ENCODE measurements around the gene SLC22A16.

Gene SLC22A16

GRCh38 chr6:110401585-110402176, 74.7 kb downstream of the SLC22A16 start:
- Histone ChIP-seq H3F3A (ENCODE audit: insufficient read depth, low read length) (no peaks in the 10 kb centered on the region), H3K79me2 (ENCODE audit: low read length) (no peaks in the 10 kb centered on the region), H3K9me2 (replicated peaks; ENCODE audit: insufficient read depth, low read length) (no peaks in the 10 kb centered on the region), H3K27me3 (replicated peaks; ENCODE audit: insufficient read depth, low read length) (no peaks in the 10 kb centered on the region), H3K9me3 (replicated peaks; ENCODE audit: insufficient read depth, low read length) (no peaks in the 10 kb centered on the region), H3K9ac (ENCODE audit: low read length) (no peak overlapping the region), H4K20me1 (ENCODE audit: insufficient read depth, low read length) (no peaks in the 10 kb centered on the region), H3K36me3 (replicated peaks; ENCODE audit: insufficient read depth, low read length) (no peaks in the 10 kb centered on the region), H3K4me1 (ENCODE audit: low read length) (no peaks in the 10 kb centered on the region), H3K4me2 (ENCODE audit: low read depth, low read length) (no peak overlapping the region), H3K4me3 (ENCODE audit: low read length) (no peak overlapping the region), H3K27ac (ENCODE audit: low read length) (no peak overlapping the region), H2AFZ (ENCODE audit: low read length) (no peak overlapping the region)
- no peak for DNase-seq
- no peak for TF ChIP-seq CTCF (IDR thresholded peaks at IDR 0.05; ENCODE audit: low read length)
- TF ChIP-seq EZH2 (optimal IDR thresholded peaks at IDR 0.05; ENCODE audit: low read depth, low read length), result no peak
- no peak for TF ChIP-seq EZH2phosphoT487 (IDR thresholded peaks at IDR 0.05; ENCODE audit: low read length)

DNA sequence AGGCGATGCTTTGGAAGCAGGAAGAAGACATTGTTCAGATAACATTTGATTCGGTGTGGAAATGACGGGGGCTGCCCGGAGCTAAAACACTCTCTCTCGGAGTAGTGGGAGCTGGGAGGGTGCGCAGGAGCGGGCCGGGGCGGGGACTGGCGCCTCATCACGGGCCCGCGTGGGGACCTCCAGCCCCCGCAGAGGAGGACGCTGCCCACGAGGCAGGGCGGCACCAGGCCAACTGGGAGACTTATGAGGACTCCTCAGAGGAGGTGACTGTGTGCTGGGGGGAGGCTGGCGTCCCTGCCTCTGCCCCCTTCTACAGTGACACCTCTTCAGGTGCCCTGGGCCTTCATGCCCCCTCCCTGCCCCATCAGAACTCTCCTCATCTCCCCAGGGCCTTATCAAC, 76.2 kb downstream of the SLC22A16 start:
- Histone ChIP-seq H3K36me3 (replicated peaks; ENCODE audit: insufficient read depth, low read length) (no peaks in the 10 kb centered on the region), H3K4me2 (ENCODE audit: low read depth, low read length) (no peak overlapping the region), H3K4me3 (ENCODE audit: low read length) (no peak overlapping the region), H3K9me3 (replicated peaks; ENCODE audit: insufficient read depth, low read length) (no peaks in the 10 kb centered on the region), H3K9me2 (replicated peaks; ENCODE audit: insufficient read depth, low read length) (no peaks in the 10 kb centered on the region), H3K27ac (ENCODE audit: low read length) (no peak overlapping the region), H3K4me1 (ENCODE audit: low read length) (no peaks in the 10 kb centered on the region), H3K9ac (ENCODE audit: low read length) (no peak overlapping the region), H4K20me1 (ENCODE audit: insufficient read depth, low read length) (no peaks in the 10 kb centered on the region), H3K27me3 (replicated peaks; ENCODE audit: insufficient read depth, low read length) (no peaks in the 10 kb centered on the region), H3K79me2 (ENCODE audit: low read length) (no peaks in the 10 kb centered on the region), H2AFZ (ENCODE audit: low read length) (no peak overlapping the region), H3F3A (ENCODE audit: insufficient read depth, low read length) (no peaks in the 10 kb centered on the region)
- DNase-seq, result no peak
- TF ChIP-seq EZH2phosphoT487 (IDR thresholded peaks at IDR 0.05; ENCODE audit: low read length) (no peak), EZH2 (optimal IDR thresholded peaks at IDR 0.05; ENCODE audit: low read depth, low read length) (no peak), CTCF (IDR thresholded peaks at IDR 0.05; ENCODE audit: low read length) (no peak)

DNA sequence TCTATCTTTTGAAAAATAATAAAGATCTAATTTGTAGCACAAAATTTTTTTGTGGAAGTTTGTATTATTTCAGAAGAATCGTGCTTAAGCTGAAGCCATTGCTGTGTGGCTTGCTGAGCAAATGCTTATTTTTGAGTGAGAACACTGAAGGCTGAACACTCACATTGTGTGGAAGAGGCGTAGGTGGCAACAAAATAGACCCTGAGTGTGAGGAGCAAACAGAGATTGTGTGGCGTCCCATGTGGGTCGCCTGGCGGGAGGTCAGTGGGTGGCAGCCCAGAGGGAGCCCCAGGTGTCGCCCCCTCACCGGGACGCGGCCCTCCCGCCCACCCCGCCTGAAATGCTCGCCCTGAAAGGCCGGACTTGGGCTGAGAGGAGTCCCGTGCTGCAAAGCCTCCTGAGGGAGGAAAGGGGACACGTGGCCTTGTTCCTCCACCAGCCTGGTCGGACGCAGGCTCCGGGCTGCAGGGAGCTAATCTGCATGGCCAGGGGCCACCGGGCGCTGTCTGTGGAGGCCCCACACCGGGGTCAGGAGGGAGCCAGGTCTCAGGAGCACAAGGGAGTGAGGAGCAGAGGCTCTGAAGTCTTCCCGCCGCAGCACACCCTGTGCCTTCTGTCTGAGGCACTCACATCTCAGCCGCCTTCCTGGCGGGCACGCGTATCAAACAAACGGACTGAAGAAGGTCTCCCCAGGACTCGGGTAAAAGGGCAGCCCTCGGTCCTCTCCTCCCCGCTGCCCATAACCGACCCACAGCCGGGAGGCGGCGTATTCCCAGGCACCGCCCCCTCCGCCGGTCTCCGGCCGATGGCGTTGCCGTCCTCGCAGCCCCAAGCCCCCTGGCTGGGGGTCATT, 77.0 kb downstream of the SLC22A16 start:
- Histone ChIP-seq H3K4me3 (ENCODE audit: low read length) (no peak overlapping the region), H3K4me1 (ENCODE audit: low read length) (no peaks in the 10 kb centered on the region), H2AFZ (ENCODE audit: low read length) (no peak overlapping the region), H3K27ac (ENCODE audit: low read length) (no peak overlapping the region), H3K9ac (ENCODE audit: low read length) (no peak overlapping the region), H3K27me3 (replicated peaks; ENCODE audit: insufficient read depth, low read length) (no peaks in the 10 kb centered on the region), H4K20me1 (ENCODE audit: insufficient read depth, low read length) (no peaks in the 10 kb centered on the region), H3K4me2 (ENCODE audit: low read depth, low read length) (no peak overlapping the region), H3F3A (ENCODE audit: insufficient read depth, low read length) (no peaks in the 10 kb centered on the region), H3K36me3 (replicated peaks; ENCODE audit: insufficient read depth, low read length) (no peaks in the 10 kb centered on the region), H3K9me3 (replicated peaks; ENCODE audit: insufficient read depth, low read length) (no peaks in the 10 kb centered on the region), H3K79me2 (ENCODE audit: low read length) (no peaks in the 10 kb centered on the region), H3K9me2 (replicated peaks; ENCODE audit: insufficient read depth, low read length) (no peaks in the 10 kb centered on the region)
- TF ChIP-seq EZH2phosphoT487 (IDR thresholded peaks at IDR 0.05; ENCODE audit: low read length) (no peak), EZH2 (optimal IDR thresholded peaks at IDR 0.05; ENCODE audit: low read depth, low read length) (no peak), CTCF (IDR thresholded peaks at IDR 0.05; ENCODE audit: low read length) (no peak)
- no peak for DNase-seq
